HG03354 (cell line): ENCODE measurements around the gene TAMM41.
"Not testable (repeated sequence)": the region's sequence is repeated elsewhere in the genome, so short reads cannot be mapped to it uniquely, and the experiment has no call there.

Experiments used
- ATAC-seq: cut with Tn5 transposase; IDR thresholded peaks from one replicate; pipeline ENCODE4 v1.9.1; 2021; ENCODE audit warnings: mild to moderate bottlenecking; ENCODE audit not compliant: unreplicated experiment, poor library complexity, severe bottlenecking

The TAMM41 gene

DNA sequence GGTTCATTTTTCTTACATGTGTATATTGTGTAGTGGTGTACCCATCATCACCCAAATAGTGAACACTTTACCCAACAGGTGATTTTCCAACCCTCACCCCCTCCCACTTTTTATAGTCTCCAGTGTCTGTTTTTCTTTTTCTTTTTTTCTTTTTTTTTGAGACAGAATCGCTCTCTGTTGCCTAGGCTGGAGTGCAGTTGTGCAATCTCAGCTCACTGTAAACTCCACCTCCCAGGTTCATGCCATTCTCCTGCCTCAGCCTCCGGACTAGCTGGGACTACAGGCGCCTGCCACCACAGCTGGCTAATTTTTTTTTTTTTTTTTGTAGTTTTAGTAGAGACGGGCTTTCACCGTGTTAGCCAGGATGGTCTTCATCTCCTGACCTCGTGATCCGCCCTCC lies 74.8 kb downstream of the TAMM41 start:
- ATAC-seq, result not testable (repeated sequence)

DNA sequence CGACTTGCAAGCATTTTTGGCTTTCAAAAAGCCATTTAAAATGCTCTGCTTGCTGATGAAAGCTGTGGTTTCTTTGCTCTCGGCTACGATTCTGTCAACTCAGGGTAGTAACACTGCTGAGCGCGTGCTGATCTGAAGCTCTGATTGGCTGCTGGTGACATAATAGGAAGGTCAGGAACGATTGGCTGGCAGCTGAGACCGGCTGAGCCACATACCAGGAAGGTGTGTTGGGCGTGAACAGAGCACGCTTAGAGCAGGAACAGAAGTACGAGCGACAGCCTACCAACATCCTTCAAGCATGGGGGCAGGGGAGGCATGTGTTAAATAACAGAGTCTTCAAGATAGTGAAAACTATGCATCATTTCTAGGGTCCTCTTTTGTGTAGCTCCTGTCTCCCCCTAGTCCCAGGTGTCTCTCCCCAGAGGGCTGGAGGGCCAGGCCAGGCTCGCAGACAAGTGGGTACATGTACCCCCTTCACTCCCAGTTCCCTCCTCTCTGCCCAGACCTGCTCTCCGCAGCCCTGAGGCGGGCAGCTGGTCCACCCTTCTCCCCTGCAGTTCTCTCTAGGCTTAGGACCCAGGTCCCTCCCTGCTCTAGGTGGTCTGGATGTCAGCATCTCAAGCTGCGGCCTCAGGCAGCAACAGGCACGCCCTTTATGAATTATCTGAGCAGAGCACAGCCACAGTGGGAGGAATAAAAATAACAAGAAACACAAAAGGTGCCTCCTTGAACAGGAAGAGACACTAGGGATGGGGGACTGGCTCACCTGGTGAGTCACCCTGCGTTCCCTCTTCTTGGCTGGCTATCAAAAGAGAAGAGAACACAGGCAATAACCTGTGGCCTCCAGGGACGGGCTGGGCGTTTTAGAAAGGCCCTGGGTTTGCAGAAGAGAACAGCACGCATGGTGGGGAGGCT lies 76.0 kb downstream of the TAMM41 start:
- peak; percentile 99 for ATAC-seq

DNA sequence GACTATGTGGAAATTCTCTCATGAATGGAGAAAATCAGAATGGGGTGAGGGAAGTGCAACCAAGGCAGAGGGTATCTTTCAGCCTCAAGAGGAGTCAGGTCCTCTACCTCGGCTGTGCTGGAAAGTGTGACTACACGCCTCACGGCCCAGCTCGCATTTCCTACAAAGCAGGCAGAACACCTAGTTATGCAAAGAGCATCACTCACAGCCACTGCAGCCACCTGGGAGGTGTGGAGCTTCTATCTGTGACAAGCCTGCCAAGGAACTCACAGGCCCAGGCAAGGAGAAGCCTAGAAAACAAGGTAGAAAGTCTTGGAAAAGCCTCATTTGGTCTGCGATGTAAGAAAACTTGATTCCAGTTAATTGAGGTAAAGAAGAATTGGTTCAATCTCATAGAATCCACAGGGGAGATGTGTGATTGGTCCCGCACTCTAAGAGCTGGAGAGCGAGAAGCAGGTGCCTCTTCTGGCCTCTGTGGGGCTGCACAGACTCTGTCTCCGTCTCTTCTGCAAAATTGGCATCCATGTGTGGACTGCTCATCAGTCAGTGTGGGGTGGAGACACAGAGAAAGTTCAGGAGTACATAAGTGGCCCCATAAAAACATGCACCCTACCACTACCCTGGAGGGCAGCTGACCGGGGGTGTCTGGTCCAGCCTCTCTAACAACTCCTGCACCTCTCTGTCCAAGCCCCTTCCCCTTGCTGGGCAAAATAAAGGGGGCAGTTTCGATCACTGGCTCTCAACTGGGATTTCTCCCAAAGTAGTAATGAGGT lies 76.8 kb downstream of the TAMM41 start:
- no peak for ATAC-seq

DNA sequence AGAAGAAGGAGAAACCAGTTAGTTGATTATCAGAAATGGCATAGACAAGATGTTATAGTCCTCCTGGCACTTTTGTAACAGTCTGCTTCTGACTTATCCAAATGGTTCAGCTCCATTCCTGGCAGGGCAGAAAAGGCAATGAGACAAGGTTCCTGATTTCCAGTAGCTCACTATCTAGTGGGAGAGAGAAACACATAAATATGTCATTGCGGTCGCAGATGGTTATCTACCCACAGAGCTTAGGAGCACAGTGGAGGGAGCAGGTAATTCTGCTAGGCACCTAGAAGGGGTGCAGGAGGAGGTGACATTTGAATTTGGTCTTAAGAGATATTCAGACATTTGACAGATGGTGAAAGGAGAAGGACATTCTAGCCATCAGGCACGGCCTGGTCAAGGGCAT lies 78.1 kb downstream of the TAMM41 start:
- ATAC-seq, result no peak

DNA sequence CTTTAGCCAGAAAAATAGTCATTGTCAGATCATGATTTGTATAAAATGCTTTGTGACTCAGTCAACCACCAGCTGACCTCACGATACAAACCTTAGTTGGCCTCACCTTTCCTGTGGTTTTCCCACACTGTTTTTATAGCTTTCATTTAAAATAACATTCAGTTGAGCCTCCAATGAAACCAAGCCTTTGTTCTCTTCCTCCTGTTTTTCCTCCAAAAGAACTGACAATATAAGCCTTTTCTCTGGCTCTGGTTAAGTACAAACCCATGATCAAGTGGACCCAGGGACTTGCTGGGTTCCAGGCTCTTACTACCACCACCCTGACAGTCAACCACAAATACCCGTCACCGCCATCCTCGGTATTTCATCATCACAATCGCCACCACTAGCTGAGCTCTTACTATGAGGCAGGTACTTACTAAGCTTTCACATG lies 81.7 kb downstream of the TAMM41 start:
- ATAC-seq, result no peak

DNA sequence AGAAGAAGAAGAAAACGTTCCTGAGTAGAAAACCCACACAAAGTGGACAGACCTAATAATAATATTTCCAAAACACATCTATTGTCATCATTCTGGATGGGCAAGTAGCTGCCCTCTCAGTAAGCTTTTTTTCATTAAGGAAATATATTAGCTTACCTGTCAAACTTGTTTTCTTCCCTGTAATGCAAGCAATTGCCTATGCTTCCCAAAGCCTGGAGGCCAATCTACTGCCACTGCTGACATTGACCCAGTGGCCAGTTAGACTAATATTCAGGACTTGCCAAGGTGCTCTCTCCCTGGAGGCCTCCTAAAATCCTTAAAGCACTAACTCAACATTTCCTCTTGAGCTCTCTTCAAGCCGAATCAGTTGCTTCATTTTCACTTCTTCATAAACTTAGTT lies 86.7 kb downstream of the TAMM41 start:
- ATAC-seq, result no peak

DNA sequence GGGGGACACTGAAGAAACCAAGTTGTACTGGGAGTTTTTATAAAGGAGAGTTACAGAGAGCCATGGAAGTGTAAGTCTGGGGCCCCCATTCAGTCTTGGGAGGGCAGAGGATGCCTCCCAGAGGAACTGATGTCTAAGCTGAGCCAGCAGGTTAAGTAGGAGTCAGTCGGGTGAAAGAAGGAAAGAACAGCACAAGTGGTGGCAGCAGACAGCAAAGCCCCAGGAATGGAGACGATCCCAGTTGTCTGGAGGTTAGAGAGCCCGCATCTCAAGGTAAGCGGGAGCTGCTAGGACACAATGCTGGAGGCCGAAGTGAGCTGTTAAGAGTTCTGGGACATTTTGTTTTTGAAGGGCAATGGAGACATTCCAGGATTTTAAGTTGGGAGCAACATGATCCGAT lies 88.8 kb downstream of the TAMM41 start:
- no peak for ATAC-seq

DNA sequence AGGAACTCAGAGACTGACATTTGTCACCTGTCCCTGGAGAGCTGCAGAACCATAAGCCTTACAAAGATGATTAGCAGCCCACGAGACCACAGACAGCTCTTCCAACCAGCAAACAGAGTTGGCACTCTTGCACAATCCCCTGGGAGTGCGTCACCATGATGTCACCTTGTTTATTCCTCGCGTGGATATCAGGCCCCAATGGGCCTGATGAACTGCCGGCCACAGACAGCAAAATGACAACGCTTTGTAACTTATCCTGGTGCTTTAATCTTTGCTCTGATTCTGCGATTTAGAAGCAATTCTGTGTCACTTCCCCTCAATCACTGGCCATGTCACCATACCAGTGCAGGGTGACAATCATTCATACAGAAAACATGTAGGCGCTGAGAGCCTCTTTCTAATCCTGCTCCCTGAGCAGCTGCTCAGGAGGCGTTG lies 89.2 kb downstream of the TAMM41 start:
- ATAC-seq, result no peak

DNA sequence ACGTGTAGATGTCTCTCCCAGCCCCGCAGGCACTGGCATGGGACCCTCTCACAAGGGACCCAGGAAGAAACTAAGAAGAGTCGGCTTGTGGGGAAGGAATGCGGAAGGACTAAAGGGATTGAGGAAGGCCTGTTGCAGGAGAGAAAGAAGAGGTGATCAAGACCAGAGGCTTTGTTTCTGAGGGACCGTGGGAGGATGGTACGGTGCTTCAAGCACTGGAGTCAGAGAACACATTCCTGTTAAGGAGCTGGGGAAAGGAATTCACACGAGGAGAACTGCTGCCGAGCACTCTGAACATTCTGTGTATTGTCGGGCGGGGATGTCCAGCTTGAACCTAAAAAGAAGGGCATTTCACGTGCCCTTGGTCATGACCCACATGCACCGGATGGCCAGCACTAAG lies 91.4 kb downstream of the TAMM41 start:
- no peak for ATAC-seq

DNA sequence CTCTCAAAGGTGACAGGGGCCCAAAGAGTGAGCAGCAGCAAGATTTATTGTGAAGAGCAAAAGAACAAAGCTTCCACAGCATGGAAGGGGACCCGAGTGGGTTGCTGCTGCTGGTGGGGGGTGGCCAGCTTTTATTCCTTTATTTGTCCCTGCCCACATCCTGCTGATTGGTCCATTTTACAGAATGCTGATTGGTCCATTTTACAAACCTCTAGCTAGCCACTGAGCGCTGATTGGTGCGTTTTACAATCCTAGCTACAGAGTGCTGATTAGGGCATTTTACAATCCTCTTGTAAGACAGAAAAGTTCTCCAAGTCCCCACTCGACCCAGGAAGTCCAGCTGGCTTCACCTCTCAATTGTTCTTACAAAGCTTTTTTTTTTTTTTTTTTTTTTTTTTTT lies 94.4 kb downstream of the TAMM41 start:
- ATAC-seq, result not testable (repeated sequence)

DNA sequence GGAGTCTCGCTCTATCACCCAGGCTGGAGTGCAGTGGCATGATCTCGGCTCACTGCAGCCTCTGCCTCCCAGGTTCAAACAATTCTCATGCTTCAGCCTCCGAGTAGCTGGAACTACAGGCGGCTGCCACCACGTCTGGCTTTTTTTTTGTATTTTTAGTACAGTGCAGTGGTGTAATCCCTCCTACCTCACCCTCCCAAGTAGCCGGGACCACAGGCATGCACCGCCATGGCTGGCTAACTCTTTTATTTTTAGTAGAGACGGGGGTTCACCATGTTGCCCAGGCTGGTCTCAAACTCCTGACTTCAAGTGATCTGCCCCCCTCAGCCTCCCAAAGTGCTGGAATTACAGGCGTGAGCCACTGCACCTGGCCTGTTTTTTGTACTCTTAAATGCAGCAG lies 98.4 kb downstream of the TAMM41 start:
- ATAC-seq, result not testable (repeated sequence)
